ENCODE measurements around the gene DOHH.

DNA sequence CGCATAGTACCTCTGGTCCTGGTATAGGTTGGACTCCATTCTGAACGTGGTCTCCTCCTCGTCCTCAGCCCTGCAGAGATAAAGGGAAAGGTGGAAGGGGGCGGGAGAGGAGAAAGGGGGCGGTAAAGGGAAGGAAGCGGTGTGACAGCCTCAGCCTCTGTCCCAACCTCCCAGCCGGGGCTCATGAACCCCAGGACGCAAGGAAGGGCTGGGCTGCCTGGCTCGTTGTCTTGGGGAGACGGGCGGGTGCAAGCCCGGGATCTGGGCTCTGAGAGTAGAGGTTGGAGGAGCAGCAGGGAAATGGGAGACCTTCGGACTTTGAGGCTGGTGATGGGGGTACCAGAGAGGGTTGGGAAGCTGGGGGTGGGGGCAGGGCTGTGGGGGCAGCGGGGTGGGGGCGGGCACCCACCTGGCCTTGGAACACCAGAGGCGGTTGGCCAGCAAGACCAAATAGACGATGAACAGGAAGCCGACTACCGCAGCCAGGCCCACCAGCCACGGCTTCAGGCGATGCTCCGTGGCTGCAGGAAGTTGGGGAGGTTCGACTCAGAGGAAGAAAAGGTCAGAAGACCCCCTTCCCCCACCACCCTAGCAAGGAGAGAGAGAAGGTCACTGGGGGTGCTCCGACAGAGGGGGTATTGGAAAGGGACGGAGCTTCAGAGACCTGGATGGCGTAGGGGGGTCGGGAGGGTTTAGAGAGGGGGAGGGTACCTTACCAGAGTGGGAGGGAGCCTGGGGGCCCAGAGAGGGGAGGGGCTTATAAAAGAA lies 21.9 kb downstream of the DOHH start:
- TF ChIP-seq POLR2A (IDR thresholded peaks at IDR 0.05; ENCODE audit: low read depth, low read length) (no peak), POLR2AphosphoS5 (IDR thresholded peaks at IDR 0.05; ENCODE audit: low read depth, low read length) (no peak), TAF1 (IDR thresholded peaks at IDR 0.05; ENCODE audit: borderline replicate concordance, low read depth, low read length) (no peak)

All from GM12892 (cell line).